MM.1S (cell line): Measurements from ENCODE around the gene SPOCK2.

Experiments
- DNase-seq: peaks from one replicate; pipeline ENCODE4 v3.0.0-alpha.2; 2015
- H2AFZ ChIP-seq: fragments of 300-600 bp; sonication (generic); 2 replicates; pipeline ENCODE4 v1.6.0; 2016; ENCODE audit warnings: antibody characterized with exemption, low read length
- H3F3A ChIP-seq: fragments of 300-600 bp; sonication (generic); 2 replicates; pipeline ENCODE4 v1.6.1; 2016; ENCODE audit warnings: mild to moderate bottlenecking, antibody characterized with exemption, low read length, moderate library complexity, mixed read lengths; ENCODE audit not compliant: insufficient read depth
- H3K27ac ChIP-seq: fragments of 300-600 bp; sonication (generic); 2 replicates; pipeline ENCODE4 v1.5.1; 2016; ENCODE audit warnings: mild to moderate bottlenecking, low read length
- H3K27me3 ChIP-seq: fragments of 300-600 bp; sonication (generic); replicated peaks from 2 replicates; pipeline ENCODE4 v1.6.0; 2016; ENCODE audit warnings: low read length; ENCODE audit not compliant: insufficient read depth
- H3K36me3 ChIP-seq: fragments of 300-600 bp; sonication (generic); replicated peaks from 2 replicates; pipeline ENCODE4 v1.6.1; 2016; ENCODE audit warnings: mild to moderate bottlenecking, low read length, mixed read lengths; ENCODE audit not compliant: insufficient read depth
- H3K4me1 ChIP-seq: fragments of 300-600 bp; sonication (generic); 2 replicates; pipeline ENCODE4 v1.6.1; 2016; ENCODE audit warnings: low read length, mixed read lengths
- H3K4me2 ChIP-seq: fragments of 300-600 bp; sonication (generic); 2 replicates; pipeline ENCODE4 v1.6.0; 2016; ENCODE audit warnings: low read depth, low read length
- H3K4me3 ChIP-seq: fragments of 300-600 bp; sonication (generic); 2 replicates; pipeline ENCODE4 v1.5.1; 2016; ENCODE audit warnings: low read length, mixed read lengths
- H3K79me2 ChIP-seq: fragments of 300-600 bp; sonication (generic); 2 replicates; pipeline ENCODE4 v1.6.1; 2016; ENCODE audit warnings: mixed run types, low read length, mixed read lengths
- H3K9ac ChIP-seq: fragments of 300-600 bp; sonication (generic); 2 replicates; pipeline ENCODE4 v1.6.1; 2016; ENCODE audit warnings: low read length, mixed read lengths
- H3K9me2 ChIP-seq: fragments of 300-600 bp; sonication (generic); replicated peaks from 2 replicates; pipeline ENCODE4 v1.6.1; 2016; ENCODE audit warnings: mild to moderate bottlenecking, low read length, mixed read lengths; ENCODE audit not compliant: insufficient read depth
- H3K9me3 ChIP-seq: fragments of 300-600 bp; sonication (generic); replicated peaks from 2 replicates; pipeline ENCODE4 v1.6.1; 2016; ENCODE audit warnings: mild to moderate bottlenecking, low read length, mixed read lengths; ENCODE audit not compliant: insufficient read depth
- H4K20me1 ChIP-seq: fragments of 300-600 bp; sonication (generic); 2 replicates; pipeline ENCODE4 v1.6.1; 2016; ENCODE audit warnings: mild to moderate bottlenecking, low read length, moderate library complexity, mixed read lengths; ENCODE audit not compliant: insufficient read depth
- CTCF ChIP-seq: fragments of 300-600 bp; sonication (generic); IDR thresholded peaks from 2 replicates; pipeline ENCODE4 v1.5.1; 2016; ENCODE audit warnings: antibody characterized with exemption, low read length, mixed read lengths
- EZH2 ChIP-seq: fragments of 300-600 bp; sonication (generic); optimal IDR thresholded peaks from 2 replicates; pipeline ENCODE3; 2017; ENCODE audit warnings: low read depth, mild to moderate bottlenecking, antibody characterized with exemption, low read length, mixed read lengths
- EZH2phosphoT487 ChIP-seq: fragments of 300-600 bp; sonication (generic); IDR thresholded peaks from 2 replicates; pipeline ENCODE4 v1.6.1; 2018; ENCODE audit warnings: antibody characterized with exemption, low read length

Gene SPOCK2

DNA sequence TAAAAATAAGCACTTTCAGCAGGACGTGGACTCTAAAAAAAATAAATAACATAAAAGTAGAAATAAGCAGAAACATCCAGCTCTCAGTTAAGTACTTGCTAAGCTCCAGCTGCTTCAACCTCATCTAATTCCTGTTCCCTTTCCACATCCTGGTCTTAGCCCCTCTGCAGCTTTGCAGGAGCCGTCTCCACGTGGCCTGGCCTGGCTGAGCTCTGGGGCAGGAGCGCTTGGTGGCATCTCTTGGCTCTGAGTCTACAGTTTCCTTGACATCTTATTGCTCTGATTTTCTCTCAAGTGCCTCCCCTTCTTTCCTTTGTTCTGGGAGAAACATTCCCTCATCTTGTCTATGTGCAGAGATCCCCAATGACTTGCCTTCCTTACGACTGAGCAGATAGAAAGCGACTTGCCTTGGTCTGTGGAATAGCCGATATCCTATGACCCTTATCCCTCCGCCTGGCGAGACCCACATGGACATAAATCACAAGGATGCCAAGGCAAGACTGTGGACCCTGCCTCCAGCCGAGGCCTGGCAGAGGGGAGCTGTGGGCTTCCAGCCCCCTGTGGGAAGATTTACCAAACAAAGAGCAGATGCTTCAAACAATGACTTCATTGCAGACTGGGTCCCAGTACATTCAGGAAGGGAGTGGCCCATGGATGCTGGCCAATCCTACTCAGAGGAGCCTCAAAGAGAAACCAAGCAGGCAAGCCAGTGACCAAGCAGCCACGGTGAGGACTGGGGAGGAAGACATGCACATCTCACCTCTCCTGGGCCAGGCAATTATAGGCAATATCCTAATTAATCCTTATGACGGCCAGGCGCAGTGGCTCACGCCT, 61.9 kb downstream of the SPOCK2 start:
- Histone ChIP-seq H3K4me1 (no peaks in the 10 kb centered on the region), H3K36me3 (no peaks in the 10 kb centered on the region), H3F3A (no peaks in the 10 kb centered on the region), H3K4me3 (no peak overlapping the region), H3K4me2 (no peak overlapping the region), H3K27ac (no peak overlapping the region), H3K9me2 (no peaks in the 10 kb centered on the region), H3K9me3 (no peaks in the 10 kb centered on the region), H3K79me2 (no peaks in the 10 kb centered on the region), H3K27me3 (no peaks in the 10 kb centered on the region), H4K20me1 (no peaks in the 10 kb centered on the region), H3K9ac (no peak overlapping the region), H2AFZ (no peak overlapping the region)
- TF ChIP-seq EZH2, result no peak
- TF ChIP-seq EZH2phosphoT487, result no peak
- no peak for TF ChIP-seq CTCF
- DNase-seq, result no peak

GRCh38 chr10:72025832-72026231, 62.5 kb downstream of the SPOCK2 start:
- Histone ChIP-seq H3K9me2 (no peaks in the 10 kb centered on the region), H3F3A (no peaks in the 10 kb centered on the region), H2AFZ (no peak overlapping the region), H3K36me3 (no peaks in the 10 kb centered on the region), H3K4me3 (no peak overlapping the region), H3K4me2 (no peak overlapping the region), H3K9me3 (no peaks in the 10 kb centered on the region), H4K20me1 (no peaks in the 10 kb centered on the region), H3K27me3 (no peaks in the 10 kb centered on the region), H3K27ac (no peak overlapping the region), H3K4me1 (no peaks in the 10 kb centered on the region), H3K79me2 (no peaks in the 10 kb centered on the region), H3K9ac (no peak overlapping the region)
- no peak for DNase-seq
- TF ChIP-seq EZH2phosphoT487 (no peak), EZH2 (no peak), CTCF (no peak)

DNA sequence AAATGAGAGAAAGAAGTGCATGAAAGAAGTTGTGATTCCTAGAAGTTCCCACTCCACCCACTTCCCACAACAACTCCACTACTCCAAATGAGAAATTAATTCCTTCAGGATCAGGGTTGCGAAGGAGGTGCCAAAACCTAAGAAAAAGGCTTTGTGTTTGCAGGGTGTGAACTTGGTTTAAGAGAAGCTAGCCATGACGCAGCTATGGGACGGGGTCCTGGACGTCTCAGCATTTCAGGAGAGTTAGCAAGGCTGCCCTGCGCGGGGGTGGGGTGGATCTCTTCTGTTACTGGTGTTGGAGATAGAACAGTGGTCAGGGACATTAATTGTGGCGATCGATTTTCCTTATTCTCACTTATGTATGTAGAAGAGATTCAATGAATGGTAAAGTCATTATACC, 63.0 kb downstream of the SPOCK2 start:
- H3K9me3 ChIP-seq, result no peaks in the 10 kb centered on the region
- no peaks in the 10 kb centered on the region for H3K79me2 ChIP-seq
- no peak overlapping the region for H3K9ac ChIP-seq
- H3K27ac ChIP-seq, result no peak overlapping the region
- H4K20me1 ChIP-seq, result no peaks in the 10 kb centered on the region
- H3K4me3 ChIP-seq, result no peak overlapping the region
- H2AFZ ChIP-seq, result no peak overlapping the region
- DNase-seq, result no peak
- no peaks in the 10 kb centered on the region for H3K4me1 ChIP-seq
- TF ChIP-seq EZH2phosphoT487 (no peak), EZH2 (no peak), CTCF (no peak)
- no peak overlapping the region for H3K4me2 ChIP-seq
- H3K36me3 ChIP-seq, result no peaks in the 10 kb centered on the region
- no peaks in the 10 kb centered on the region for H3F3A ChIP-seq
- H3K27me3 ChIP-seq, result no peaks in the 10 kb centered on the region
- no peaks in the 10 kb centered on the region for H3K9me2 ChIP-seq
